ENCODE measurements around the gene ITSN2.
A peak's percentile ranks its signal among the peaks of the same experiment; 100 is the strongest.

Gene ITSN2

GRCh38 chr2:24400207-24400907 is 40.0 kb upstream of the ITSN2 start:
- no peak for TF ChIP-seq CTCF (IDR thresholded peaks at IDR 0.05; ENCODE audit: low read depth, low read length)
- no peak overlapping the region for H3K4me3 ChIP-seq (ENCODE audit: low read depth, low read length)

- TF ChIP-seq CTCF (IDR thresholded peaks at IDR 0.05; ENCODE audit: low read depth, low read length), result no peak
Observed at GRCh38 chr2:24399434-24400206, 39.3 kb upstream of the ITSN2 start.

GRCh38 chr2:24394998-24395397 is 34.7 kb upstream of the ITSN2 start:
- TF ChIP-seq CTCF (IDR thresholded peaks at IDR 0.05; ENCODE audit: low read depth, low read length), result no peak
- no peak overlapping the region for H3K4me3 ChIP-seq (ENCODE audit: low read depth, low read length)

More at GRCh38 chr2:24399434-24400206, 39.3 kb upstream of the ITSN2 start:
- H3K4me3 ChIP-seq (ENCODE audit: low read depth, low read length), result no peak overlapping the region

- H3K4me3 ChIP-seq (ENCODE audit: low read depth, low read length), result no peak overlapping the region
- TF ChIP-seq CTCF (IDR thresholded peaks at IDR 0.05; ENCODE audit: low read depth, low read length), result no peak
Observed at GRCh38 chr2:24392542-24393059, 32.3 kb upstream of the ITSN2 start.

- no peak overlapping the region for H3K4me3 ChIP-seq (ENCODE audit: low read depth, low read length)
- no peak for TF ChIP-seq CTCF (IDR thresholded peaks at IDR 0.05; ENCODE audit: low read depth, low read length)
Observed at GRCh38 chr2:24385366-24385765, 25.0 kb upstream of the ITSN2 start.

GRCh38 chr2:24382363-24383073 is 22.2 kb upstream of the ITSN2 start:
- TF ChIP-seq CTCF (IDR thresholded peaks at IDR 0.05; ENCODE audit: low read depth, low read length), result peak; percentile 52
- H3K4me3 ChIP-seq (ENCODE audit: low read depth, low read length), result no peak overlapping the region
